ENCODE data around the gene KCNQ1.
A peak's percentile ranks its signal among the peaks of the same experiment; 100 is the strongest.
"Not testable (repeated sequence)": the region's sequence is repeated elsewhere in the genome, so short reads cannot be mapped to it uniquely, and the experiment has no call there.

The KCNQ1 gene

DNA sequence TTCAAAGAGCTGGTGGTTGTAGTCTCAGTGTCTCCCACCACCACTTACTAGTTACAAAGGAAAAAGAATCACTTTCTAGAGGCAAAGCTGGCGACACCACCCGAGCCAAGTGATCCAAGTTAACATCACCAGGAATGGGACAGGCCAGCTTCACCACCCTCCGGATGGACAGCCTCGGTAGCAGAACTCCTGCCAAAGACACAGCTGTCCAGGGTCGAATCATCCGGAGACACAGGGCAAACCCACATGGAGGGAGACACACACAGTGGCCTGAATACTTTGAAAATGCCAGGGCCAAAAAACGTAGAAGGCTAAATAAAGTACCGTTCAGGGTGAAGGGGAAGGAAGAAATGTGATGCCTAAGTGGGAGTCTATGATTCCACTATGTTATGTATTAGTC, 33.1 kb downstream of the KCNQ1 start:
- DNase-seq, result no peak

DNA sequence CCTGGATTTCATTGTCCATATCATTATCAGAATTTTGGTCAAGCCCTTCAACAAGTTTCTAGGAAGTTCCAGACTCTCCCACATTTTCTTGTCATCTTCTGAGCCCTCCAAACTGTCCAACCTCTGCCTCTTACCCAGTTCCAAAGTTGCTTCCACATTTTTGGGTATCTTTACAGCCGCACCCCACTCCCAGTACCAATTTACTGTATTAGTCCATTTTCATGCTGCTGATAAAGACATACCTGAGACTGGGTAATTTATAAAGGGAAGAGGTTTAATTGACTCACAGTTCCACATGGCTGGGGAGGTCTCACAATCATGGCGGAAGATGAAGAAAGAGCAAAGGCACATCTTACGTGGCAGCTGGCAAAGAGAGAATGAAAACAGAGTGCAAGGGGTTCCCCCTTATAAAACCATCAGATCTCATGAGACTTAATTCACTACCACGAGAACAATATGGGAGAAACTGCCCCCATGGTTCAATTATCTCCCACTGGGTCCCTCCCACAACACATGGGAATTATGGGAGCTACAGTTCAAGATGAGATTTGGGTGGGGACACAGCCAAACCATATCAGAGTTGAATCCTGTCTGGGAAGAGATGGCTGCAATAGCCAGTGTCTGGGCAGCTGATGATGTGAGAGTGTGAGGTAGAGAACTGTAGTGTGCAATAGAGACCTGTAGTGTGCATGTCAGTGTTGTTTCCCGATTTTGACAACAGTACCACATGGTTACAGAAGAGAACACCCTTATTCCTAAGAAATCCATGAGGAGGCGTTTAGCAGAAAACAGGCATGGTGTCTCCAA, 35.5 kb downstream of the KCNQ1 start:
- DNase-seq, result not testable (repeated sequence)

DNA sequence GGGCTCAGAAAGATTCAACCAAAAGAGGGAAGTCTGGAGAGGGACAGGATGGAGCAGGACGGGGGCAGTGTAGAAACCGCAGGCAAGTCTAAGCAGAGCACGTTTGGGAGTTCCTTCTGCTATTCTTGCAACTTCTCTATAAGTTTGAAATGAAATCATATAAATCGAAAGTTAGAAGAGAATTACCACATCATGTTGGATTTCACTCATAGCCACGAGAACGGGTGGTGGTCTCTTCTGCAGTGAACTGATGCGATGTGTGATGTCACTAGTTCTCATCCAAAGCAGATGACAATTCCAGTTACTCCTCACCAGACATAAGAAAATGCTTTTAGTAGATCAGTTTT, 36.0 kb downstream of the KCNQ1 start:
- DNase-seq, result peak; percentile 20 to 64

GRCh38 chr11:2481253-2481652, 36.4 kb downstream of the KCNQ1 start:
- peak in 1 of 2 donors; percentile 22 for DNase-seq

DNA sequence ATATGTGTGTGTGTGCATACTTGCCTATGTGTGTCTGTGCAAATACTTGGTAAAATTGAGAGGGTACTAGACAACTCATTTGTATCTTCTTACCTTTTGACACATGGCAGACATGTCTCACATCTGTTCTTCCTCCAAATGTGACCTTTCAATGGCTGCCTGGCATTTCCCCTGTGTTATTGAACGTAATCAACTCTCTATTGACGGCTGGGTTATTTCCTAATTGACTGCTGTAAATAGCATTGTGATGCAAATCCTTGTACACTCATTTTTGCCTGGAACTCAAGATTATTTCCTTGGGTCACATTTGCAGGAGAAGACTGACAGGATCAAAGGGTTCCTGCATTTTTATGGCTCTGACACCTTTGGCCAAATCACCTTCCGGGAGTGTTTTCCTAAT, 37.4 kb downstream of the KCNQ1 start:
- no peak for DNase-seq

GRCh38 chr11:2482745-2483144, 37.9 kb downstream of the KCNQ1 start:
- no peak for DNase-seq

DNA sequence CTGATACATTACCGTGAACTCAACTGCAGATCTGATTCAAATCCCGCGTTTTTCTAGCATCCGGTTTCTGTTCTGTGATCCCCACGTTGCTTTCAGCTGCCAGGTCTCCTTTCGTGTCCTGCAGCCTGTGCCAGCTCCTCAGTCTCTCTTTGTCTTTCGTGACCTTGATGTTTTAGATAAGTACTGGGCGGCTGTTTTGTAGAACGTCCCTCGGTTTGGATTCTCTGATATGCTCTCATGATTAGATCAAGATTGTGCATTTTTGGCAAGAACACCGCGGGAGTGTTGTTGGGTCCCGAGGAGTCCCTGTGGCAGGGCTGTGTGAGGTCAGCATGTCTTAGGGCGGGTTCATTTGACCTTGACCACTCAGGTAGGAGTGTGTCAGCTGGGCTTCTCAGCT, 38.6 kb downstream of the KCNQ1 start:
- DNase-seq, result no peak

DNA sequence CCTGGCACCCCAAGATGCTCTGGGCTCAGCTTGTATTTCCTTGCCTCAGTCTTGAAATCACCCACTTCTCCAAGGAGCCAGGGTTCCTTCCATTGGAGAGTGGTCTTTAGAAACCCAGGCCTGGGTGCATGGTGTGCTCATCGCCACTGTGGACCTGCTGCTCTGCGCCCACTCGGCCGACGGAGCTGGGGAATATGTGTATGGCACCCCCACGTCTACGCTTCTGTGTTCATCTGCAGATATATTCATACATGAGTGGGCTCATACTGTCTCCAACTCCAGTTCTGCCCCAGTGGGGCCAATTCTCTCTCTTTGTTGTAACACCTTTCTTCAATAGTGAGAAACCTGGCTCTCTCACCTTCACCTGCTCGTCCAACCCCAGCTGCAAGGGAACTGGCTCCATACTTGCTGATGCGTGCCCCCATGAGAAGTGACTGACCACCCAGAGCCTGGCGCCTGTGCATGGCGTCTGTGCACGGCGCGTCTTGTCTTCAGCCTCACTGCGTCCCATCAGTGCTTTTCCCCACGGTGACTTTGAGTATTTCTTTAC, 39.8 kb downstream of the KCNQ1 start:
- no peak for DNase-seq

DNA sequence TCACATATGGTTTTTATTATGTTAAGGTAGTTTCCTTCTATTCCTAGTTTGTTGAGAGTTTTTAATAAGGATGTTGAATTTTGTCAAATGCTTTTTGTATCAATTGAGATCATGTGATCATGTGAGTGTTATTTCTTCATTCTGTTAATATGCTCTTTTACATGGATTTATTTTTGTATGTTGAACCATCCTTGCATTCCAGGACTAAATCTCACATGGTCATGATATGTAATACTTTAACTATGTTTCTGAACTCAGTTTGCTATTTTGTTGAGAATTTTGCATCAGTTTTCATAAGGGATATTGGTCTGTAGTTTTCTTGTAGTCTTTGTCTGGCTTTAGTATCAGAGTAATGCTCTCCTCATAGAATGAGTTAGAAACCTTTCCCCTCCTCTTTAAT, 43.2 kb downstream of the KCNQ1 start:
- no peak for DNase-seq

- no peak for DNase-seq
Observed at GRCh38 chr11:2489083-2489482, 44.3 kb downstream of the KCNQ1 start.

DNA sequence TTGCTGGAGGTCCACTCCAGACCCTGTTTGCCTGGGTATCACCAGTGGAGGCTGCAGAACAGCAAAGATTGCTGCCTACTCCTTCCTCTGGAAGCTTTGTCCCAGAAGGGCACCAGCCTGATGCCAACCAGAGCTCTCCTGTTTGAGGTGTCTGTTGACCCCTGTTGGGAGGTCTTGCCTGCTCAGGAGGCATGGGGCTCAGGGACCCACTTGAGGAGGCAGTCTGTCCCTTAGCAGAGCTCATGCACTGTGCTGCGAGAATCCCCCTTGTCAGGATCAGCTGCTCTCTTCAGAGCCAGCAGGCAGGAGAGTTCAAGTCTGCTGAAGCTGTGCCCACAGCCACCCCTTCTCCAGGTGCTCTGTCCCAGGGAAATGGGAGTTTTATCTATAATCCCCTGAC, 53.1 kb downstream of the KCNQ1 start:
- DNase-seq, result not testable (repeated sequence)

GRCh38 chr11:2498750-2499149, 53.9 kb downstream of the KCNQ1 start:
- DNase-seq, result no peak

DNA sequence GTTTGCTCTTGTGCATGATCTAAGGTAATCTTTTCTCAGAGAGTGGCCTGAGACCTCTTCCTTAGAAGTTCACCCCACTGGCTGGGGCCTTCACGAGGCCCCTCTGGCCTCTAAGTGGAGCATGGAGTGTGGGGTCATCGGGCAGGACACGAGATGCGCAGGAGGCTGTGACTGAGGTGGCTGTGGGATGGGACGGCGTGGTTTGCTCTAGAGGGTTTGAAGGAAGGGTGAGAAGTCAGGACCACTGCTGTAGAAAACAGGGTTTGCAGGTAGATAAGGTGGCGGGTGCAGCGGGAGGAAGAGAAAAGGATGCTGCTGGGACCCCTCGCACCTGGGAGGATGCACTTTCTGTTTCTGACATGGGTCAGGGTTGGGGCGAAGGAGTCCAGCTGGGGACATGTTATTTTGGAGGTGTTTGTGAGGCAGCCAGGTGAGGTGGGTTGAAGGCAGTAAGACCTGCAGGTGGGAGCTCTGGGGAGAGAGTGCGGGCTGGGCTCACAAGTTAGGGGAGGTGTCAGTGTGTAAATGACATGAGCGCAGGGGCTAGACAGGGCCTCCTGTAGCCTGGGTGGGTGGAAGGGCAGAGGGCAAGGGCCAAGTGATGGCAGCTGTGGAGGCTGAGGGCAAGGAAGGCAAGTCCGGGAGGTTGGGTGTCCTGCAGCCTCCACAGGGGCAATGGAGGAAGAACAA, 62.5 kb downstream of the KCNQ1 start:
- no peak for DNase-seq

DNA sequence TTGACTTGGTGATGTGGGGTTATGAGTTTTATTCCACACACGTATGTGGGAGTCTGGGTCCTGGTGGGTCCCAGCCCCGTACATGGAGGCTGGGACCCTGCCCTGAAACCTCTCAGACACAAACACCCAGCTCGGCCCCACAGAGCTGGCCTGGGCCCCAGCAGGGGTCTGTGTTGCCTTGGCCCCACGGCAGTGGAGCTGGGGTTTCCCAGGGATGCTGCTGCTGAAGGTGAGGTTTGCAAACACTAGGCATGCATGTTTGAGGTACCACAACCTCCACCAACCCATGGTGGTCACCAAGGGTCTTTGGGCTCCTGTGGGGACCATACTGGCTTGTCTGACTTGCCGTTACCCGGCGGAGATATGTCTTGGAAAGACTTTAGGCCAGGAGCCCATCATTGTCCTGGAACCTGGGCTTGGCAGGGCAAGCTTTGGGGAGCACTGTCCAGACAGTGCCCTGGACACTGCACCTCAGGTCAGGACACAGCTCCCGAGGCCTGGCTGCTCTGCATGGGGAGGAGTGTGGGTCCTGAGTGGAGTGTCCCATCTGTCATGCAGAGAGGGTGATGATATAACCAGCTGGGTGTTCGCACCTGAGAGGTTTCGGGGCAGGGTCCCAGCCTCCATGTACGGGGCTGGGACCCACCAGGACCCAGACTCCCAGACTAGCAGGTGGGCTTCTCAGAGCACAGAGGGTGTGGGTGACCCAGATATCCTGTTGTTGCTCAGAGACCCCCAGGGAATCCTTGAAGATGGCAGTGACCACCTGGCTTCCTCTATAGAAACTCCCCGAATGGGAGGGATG, 63.3 kb downstream of the KCNQ1 start:
- no peak for DNase-seq

GRCh38 chr11:2508793-2509192, 64.0 kb downstream of the KCNQ1 start:
- DNase-seq, result no peak

- DNase-seq, result no peak
Observed at GRCh38 chr11:2509481-2510001, 64.7 kb downstream of the KCNQ1 start.

DNA sequence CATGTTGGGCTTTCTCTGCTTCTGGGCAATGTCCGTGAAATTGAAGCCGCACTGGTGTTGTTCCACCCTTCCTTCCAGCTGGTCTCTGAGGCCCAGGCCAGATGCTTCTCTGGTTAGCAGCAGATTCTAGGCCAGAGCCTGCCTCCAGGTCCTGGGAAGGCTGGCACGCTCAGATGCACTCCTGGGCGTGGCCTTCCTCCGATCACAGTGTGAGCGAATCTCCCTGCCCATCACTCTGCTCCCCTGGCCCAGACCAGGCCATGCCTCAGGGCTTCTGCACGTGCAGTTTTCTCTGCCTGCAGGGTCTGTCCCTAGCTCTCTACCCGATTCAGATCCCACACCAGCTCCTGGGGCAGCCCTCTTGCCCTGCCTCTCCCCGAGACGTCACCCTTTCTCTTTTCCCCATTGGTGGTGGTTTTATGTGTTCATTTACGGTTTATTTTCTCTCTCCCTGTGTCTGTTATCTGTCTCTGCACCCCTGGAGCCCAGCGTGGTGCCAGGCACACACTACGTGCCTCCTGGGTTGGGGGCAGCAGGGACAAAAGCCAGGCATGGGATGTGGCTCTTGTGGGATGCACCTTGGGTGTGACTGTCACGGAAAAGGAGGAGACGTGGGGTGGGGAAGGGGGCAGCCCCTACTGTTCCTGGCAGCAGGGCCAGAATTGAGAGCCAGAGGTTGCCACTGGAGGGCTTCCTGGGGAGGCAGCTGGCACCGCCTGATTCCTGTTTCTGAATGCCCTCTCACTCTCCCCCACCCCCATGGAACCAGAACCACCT, 66.0 kb downstream of the KCNQ1 start:
- no peak for DNase-seq

DNA sequence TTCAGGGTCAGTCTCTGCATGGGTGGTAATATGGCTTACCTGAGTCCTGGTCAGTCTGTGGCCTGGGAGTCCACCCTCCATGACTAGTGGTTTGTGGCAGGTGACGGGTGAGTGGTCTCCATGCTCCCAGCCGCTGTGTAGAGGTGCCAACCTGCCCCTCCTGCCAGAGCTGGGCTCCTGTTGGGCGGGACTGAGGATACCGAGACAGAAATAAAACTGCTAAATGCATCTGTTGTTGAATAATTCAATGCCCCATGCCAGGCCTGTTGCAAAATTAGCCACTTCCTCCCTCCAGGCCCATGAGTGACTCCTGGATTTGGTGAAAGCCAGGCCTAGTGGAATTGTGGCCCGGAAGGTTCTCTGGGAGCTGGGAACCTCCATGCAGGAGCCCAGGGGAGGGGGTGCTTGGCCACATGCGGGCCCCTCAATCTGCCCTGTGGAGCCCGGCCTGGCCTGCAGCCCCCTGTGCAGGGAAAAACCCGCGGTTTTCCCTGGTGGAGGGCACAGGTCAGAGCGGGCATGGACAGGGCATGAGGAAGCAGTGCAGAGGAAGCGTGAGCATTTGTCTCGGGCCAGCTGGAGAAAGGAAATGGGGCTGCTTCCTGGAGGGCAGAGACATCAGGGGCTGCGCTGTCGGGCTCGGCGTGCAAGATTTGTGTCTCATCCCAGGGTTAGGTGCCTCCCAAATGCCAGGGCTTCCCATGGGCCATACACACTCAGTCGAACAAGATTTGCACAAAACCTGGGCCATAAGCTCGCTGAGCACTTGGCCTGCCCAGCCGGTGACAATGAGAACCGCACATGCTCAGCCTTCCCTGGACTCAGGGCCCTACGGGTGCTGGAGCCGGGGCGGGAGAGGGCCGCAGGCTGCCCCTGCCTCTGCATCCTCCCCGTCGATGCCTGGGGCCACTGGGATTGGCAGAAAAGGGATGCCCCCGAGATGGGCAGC, 66.9 kb downstream of the KCNQ1 start:
- no peak for DNase-seq

DNA sequence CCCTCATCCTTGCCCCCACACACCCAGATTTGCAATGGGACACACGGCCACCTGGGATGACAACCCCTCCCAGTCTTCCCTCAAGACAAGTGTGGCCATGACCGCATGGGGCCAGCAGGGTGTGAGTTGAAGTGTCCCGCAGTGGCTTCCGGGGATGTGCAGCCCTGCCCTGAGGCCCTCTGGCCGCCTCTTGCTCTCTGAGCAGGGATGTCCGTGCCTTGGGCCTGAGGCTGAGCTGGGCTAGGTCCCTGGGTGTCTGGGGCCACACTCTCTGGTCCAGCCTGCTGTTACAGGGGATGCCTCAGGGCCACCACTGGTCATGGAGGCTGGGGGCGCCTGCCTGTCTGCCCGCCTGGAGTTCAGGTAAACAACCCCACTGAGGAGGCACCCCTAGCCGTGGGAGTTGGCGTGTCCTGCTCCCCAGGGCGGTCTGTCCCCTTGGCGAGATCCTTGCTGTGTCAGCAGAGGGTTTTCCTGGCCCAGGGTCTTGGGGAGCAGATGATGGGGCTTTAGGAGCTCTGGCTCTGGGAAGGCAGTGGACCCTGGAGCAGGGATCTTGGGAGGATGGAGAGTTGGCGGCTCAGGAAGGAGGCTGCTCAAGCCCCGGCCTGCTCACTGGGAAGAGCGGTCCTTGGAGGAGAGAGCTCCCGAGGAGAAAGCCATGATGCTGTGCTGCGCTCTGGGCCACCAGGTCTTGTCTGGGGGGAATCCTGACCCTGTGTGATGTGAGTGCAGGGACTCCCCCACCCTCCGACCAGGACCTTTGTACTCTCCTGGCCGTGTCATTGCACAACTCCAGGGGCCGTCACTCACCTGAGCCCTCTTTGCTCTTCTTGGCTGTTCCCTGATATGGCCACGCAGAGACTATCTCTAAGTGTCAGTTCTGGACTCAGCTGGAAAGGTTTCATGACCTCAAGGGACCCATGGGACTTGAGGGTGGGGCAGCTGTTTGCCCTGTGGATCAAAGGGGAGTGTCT, 67.9 kb downstream of the KCNQ1 start:
- DNase-seq, result no peak

- no peak for DNase-seq
Observed at GRCh38 chr11:2513441-2513840, 68.6 kb downstream of the KCNQ1 start.
